Liver (tissue), 9 donors: ENCODE results near the gene CASZ1. TPM values are rescaled to one million over a fixed set of nuclear protein-coding genes. Genes with fewer than 3 reads are reported as not detected.

ENCODE experiments used
- DNase-seq: peaks from one replicate; pipeline ENCODE4 v3.0.0-alpha.2; 2017; ENCODE audit warnings: low spot score
- H3K27ac ChIP-seq, 2 donors: one replicate each; pipeline ENCODE4 v1.7.0; 2013; ENCODE audit warnings: inconsistent platforms in 2 of 2, low read length in 2 of 2, control low read depth in 1 of 2, low read depth in 1 of 2, mild to moderate bottlenecking in 1 of 2
- H3K27me3 ChIP-seq, 4 donors: one replicate each; pipeline versions ENCODE4 v1.6.1 to v1.7.0; 2013; ENCODE audit warnings: low read length in 3 of 4, inconsistent platforms in 1 of 4, mild to moderate bottlenecking in 1 of 4, moderate library complexity in 1 of 4; ENCODE audit not compliant: control insufficient read depth in 4 of 4, insufficient read depth in 4 of 4
- H3K36me3 ChIP-seq, 4 donors: one replicate each; pipeline versions ENCODE4 v1.6.1 to v1.7.0; 2013; ENCODE audit warnings: low read length in 3 of 4, mild to moderate bottlenecking in 3 of 4, low read depth in 1 of 4, moderate library complexity in 1 of 4; ENCODE audit not compliant: control insufficient read depth in 4 of 4, insufficient read depth in 3 of 4
- H3K4me1 ChIP-seq, 4 donors: one replicate each; pipeline versions ENCODE4 v1.6.1 to v1.7.0; 2013; ENCODE audit warnings: low read length in 3 of 4, mild to moderate bottlenecking in 3 of 4, moderate library complexity in 1 of 4; ENCODE audit not compliant: control insufficient read depth in 4 of 4, insufficient read depth in 4 of 4
- H3K4me3 ChIP-seq, 3 donors: one replicate each; pipeline versions ENCODE4 v1.6.1 to v1.7.0; 2013; ENCODE audit warnings: low read length in 3 of 3, control low read depth in 1 of 3, low read depth in 1 of 3, mild to moderate bottlenecking in 1 of 3
- H3K9ac ChIP-seq, 2 donors: one replicate each; pipeline ENCODE4 v1.7.0; 2013; ENCODE audit warnings: low read length in 2 of 2, mild to moderate bottlenecking in 2 of 2, moderate library complexity in 2 of 2, control low read depth in 1 of 2, low read depth in 1 of 2
- H3K9me3 ChIP-seq, 4 donors: one replicate each; pipeline versions ENCODE4 v1.6.1 to v1.7.0; 2013; ENCODE audit warnings: low read length in 3 of 4; ENCODE audit not compliant: control insufficient read depth in 4 of 4
- ATF3 ChIP-seq: IDR thresholded peaks from 2 replicates; pipeline ENCODE4 v1.6.1; 2016; ENCODE audit warnings: antibody characterized with exemption
- EGR1 ChIP-seq, 2 donors: IDR thresholded peaks; 2 replicates each; pipeline ENCODE4 v1.6.1; 2016 to 2018; ENCODE audit warnings: antibody characterized with exemption in 2 of 2, low read depth in 2 of 2
- FOXA1 ChIP-seq: IDR thresholded peaks from 2 replicates; pipeline ENCODE4 v1.6.1; 2016; ENCODE audit warnings: antibody characterized with exemption
- GABPA ChIP-seq, 2 donors: IDR thresholded peaks in 1 of 2; conservative IDR thresholded peaks in 1 of 2; 2 replicates each; pipeline ENCODE4 v1.6.1; 2016; ENCODE audit warnings: antibody characterized with exemption in 2 of 2, mild to moderate bottlenecking in 1 of 2, moderate library complexity in 1 of 2
- HNF4G ChIP-seq: IDR thresholded peaks from 2 replicates; pipeline ENCODE4 v1.6.1; 2016; ENCODE audit warnings: antibody characterized with exemption
- NR2F2 ChIP-seq: IDR thresholded peaks from 2 replicates; pipeline ENCODE4 v1.6.1; 2016; ENCODE audit warnings: antibody characterized with exemption
- RAD21 ChIP-seq, 2 donors: IDR thresholded peaks; 2 replicates each; pipeline ENCODE4 v1.6.1; 2016; ENCODE audit warnings: antibody characterized with exemption in 2 of 2, mild to moderate bottlenecking in 2 of 2
- RXRA ChIP-seq, 2 donors: IDR thresholded peaks; 2 replicates each; pipeline ENCODE4 v1.6.1; 2017 to 2018; ENCODE audit warnings: antibody characterized with exemption in 2 of 2, mild to moderate bottlenecking in 1 of 2
- TAF1 ChIP-seq: conservative IDR thresholded peaks from 2 replicates; pipeline ENCODE4 v1.6.1; 2016; ENCODE audit warnings: antibody characterized with exemption, mild to moderate bottlenecking
- YY1 ChIP-seq: IDR thresholded peaks from 2 replicates; pipeline ENCODE4 v1.6.1; 2016; ENCODE audit warnings: antibody characterized with exemption, mild to moderate bottlenecking
- ZBTB33 ChIP-seq: IDR thresholded peaks from 2 replicates; pipeline ENCODE4 v1.6.1; 2016; ENCODE audit warnings: antibody characterized with exemption
- WGBS: extraction: QIAGEN DNeasy Blood & Tissue Kit; methylation state at CpG from one replicate; pipeline ENCODE4 v1.1.7; 2013; 5-methylcytosine and 5-hydroxymethylcytosine counted together
- polyA plus RNA-seq, 2 donors: library from polyadenylated mRNA; stranded (reverse) in 1 of 2; unstranded in 1 of 2; fragments of 200-250 nt in 1 of 2; fragments of >200 nt in 1 of 2; fragmentation: Nextera tagmentation in 1 of 2; extraction: Ambion mirVana in 1 of 2; gene quantifications; one replicate each; pipeline versions ENCODE4 v1.2.1 to v1.2.3, GENCODE V29; 2013 to 2015
- total RNA-seq, 2 donors: library from RNA; depleted of rRNA; stranded (reverse); fragments of >200 nt; gene quantifications; one replicate each; pipeline ENCODE4 v1.2.3, GENCODE V29; 2014
- TF ChIP-seq, protein P1 (sequence below): IDR thresholded peaks from 2 replicates; pipeline ENCODE4 v1.6.1; 2016; ENCODE audit warnings: antibody characterized with exemption, mild to moderate bottlenecking
- donor health status: healthy.
- donor health status: healthy.
- donor health status: healthy.
- donor health status: healthy.
- donor health status: healthy.

CASZ1 gene
- total and polyA plus RNA-seq, 4 donors = 1.0 to 3.5 (median 1.9) TPM

DNA sequence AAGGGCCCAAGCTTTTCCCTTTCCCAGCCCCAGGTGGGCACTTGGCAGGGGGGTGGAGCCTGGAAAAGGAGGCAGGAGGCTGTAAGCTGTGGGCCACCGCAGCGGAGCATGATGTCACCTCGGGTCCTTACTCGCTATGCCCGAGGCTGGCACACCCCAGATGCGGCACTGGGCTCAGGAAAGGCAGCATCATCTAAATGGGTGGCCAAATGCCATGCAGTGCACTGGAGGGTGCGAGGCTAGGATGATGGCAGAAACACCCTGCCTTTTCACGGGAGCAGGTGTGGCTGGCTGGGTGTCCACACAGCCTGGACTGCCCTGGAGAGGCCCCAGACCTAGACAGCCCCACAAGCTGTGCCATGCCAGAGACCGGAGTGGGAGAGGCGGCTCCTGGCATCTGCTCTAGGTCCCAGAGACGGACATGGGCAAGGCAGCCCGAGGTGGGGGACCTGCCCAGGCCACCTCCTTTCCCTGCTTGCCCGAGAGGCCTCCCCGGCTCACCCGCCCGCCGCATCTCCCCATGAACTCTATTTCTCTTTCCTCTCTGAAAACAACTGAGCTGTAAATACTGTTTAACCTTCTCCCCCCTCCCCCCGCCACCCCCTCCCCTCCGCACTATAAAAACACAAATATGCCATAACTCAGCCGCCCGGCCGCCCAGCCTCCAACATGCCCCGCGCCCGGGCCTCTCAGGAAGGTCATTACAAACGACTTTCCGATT is 124.7 kb downstream of the CASZ1 start:
- peaks cover 20 to 50% (median 34%) of the 10 kb centered on the region in 4 donors for H3K4me1 ChIP-seq
- no peak overlapping the region for H3K9ac ChIP-seq

DNA sequence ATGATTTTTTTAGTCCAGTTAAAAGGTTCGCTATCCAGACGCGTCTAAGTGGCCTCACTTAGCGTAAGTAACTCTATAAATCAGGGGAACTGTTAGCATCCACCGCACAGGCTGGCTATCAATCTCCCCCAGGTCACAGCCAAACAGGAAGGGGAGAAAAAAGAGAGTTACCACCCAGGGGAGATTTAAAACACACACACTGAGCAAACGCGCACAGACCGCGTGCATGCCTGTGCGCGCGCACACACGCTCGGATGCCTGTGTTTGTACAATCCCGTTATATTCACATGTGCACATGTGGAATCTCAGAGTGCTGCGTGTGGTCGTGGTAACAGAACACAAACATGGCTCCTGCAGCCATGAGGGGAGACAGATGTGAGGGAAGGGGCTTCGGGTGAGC is 125.4 kb downstream of the CASZ1 start:
- H3K36me3 ChIP-seq = no peaks in the 10 kb centered on the region
- no peak overlapping the region for H3K27ac ChIP-seq
- no peak for DNase-seq
- peaks cover 21 to 50% (median 32%) of the 10 kb centered on the region in 4 donors for H3K4me1 ChIP-seq
- no peak overlapping the region for H3K4me3 ChIP-seq
- no peaks in the 10 kb centered on the region for H3K27me3 ChIP-seq
- WGBS = 85% methylated on average over 18 of the region's 18 CpGs
- H3K9ac ChIP-seq = no peak overlapping the region
- H3K9me3 ChIP-seq = no peaks in the 10 kb centered on the region
- TF ChIP-seq NR2F2 (no peak), ATF3 (no peak), GABPA (IDR thresholded peaks at IDR 0.05 in 1 of 2, conservative IDR thresholded peaks at IDR 0.05 in 1 of 2) (no peak), FOXA1 (no peak)

More for the DNA sequence above, 124.7 kb downstream of the CASZ1 start:
- WGBS = 90% methylated on average over 27 of the region's 27 CpGs
- TF ChIP-seq NR2F2 (no peak), YY1 (no peak), RAD21 (IDR thresholded peaks at IDR 0.05) (no peak), RXRA (IDR thresholded peaks at IDR 0.05) (no peak), FOXA1 (no peak), EGR1 (IDR thresholded peaks at IDR 0.05; ENCODE audit: low read depth in 2 of 2) (no peak), HNF4G (no peak), ZBTB33 (no peak), TAF1 (no peak)
- TF ChIP-seq, protein P1, sequence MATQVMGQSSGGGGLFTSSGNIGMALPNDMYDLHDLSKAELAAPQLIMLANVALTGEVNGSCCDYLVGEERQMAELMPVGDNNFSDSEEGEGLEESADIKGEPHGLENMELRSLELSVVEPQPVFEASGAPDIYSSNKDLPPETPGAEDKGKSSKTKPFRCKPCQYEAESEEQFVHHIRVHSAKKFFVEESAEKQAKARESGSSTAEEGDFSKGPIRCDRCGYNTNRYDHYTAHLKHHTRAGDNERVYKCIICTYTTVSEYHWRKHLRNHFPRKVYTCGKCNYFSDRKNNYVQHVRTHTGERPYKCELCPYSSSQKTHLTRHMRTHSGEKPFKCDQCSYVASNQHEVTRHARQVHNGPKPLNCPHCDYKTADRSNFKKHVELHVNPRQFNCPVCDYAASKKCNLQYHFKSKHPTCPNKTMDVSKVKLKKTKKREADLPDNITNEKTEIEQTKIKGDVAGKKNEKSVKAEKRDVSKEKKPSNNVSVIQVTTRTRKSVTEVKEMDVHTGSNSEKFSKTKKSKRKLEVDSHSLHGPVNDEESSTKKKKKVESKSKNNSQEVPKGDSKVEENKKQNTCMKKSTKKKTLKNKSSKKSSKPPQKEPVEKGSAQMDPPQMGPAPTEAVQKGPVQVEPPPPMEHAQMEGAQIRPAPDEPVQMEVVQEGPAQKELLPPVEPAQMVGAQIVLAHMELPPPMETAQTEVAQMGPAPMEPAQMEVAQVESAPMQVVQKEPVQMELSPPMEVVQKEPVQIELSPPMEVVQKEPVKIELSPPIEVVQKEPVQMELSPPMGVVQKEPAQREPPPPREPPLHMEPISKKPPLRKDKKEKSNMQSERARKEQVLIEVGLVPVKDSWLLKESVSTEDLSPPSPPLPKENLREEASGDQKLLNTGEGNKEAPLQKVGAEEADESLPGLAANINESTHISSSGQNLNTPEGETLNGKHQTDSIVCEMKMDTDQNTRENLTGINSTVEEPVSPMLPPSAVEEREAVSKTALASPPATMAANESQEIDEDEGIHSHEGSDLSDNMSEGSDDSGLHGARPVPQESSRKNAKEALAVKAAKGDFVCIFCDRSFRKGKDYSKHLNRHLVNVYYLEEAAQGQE = no peak
- H3K36me3 ChIP-seq = no peaks in the 10 kb centered on the region
- no peak overlapping the region for H3K27ac ChIP-seq
- H3K27me3 ChIP-seq = no peaks in the 10 kb centered on the region
- no peak for DNase-seq
- no peaks in the 10 kb centered on the region for H3K9me3 ChIP-seq
- no peak overlapping the region for H3K4me3 ChIP-seq
